Loucy (cell line): Measurements from ENCODE around the gene PPP1R15B.

Experiments used
- H2AFZ ChIP-seq: fragments of 200-600 bp; sonication (generic); 2 replicates; pipeline ENCODE4 v1.6.0; 2016; ENCODE audit warnings: antibody characterized with exemption, mild to moderate bottlenecking, low read length, moderate library complexity
- H3F3A ChIP-seq: fragments of 200-600 bp; 2 replicates; pipeline ENCODE4 v1.6.0; 2016; ENCODE audit warnings: antibody characterized with exemption, low read depth, mild to moderate bottlenecking
- H3K27me3 ChIP-seq: fragments of 200-600 bp; sonication (generic); 2 replicates; pipeline ENCODE4 v1.6.1; 2014; ENCODE audit warnings: low read length, mild to moderate bottlenecking; ENCODE audit not compliant: insufficient read depth, poor library complexity, severe bottlenecking
- H3K36me3 ChIP-seq: fragments of 200-600 bp; sonication (generic); 2 replicates; pipeline ENCODE4 v1.6.1; 2016; ENCODE audit warnings: low read length; ENCODE audit not compliant: insufficient read depth
- H3K4me1 ChIP-seq: fragments of 200-600 bp; sonication (generic); 2 replicates; pipeline ENCODE4 v1.5.1; 2014; ENCODE audit warnings: low read length, mild to moderate bottlenecking; ENCODE audit not compliant: insufficient read depth, poor library complexity, severe bottlenecking
- H3K4me2 ChIP-seq: fragments of 200-600 bp; sonication (generic); 2 replicates; pipeline ENCODE4 v1.6.0; 2014; ENCODE audit warnings: antibody characterized with exemption, low read length, low read depth, mild to moderate bottlenecking; ENCODE audit not compliant: poor library complexity, severe bottlenecking
- H3K4me3 ChIP-seq: fragments of 200-600 bp; sonication (generic); 2 replicates; pipeline ENCODE4 v1.5.1; 2014; ENCODE audit warnings: low read length, mild to moderate bottlenecking, mixed read lengths; ENCODE audit not compliant: poor library complexity, severe bottlenecking
- H3K79me2 ChIP-seq: fragments of 200-600 bp; sonication (generic); 2 replicates; pipeline ENCODE4 v1.6.1; 2014; ENCODE audit warnings: low read length; ENCODE audit not compliant: insufficient read depth
- H3K9ac ChIP-seq: fragments of 200-600 bp; sonication (generic); 2 replicates; pipeline ENCODE4 v1.6.0; 2014; ENCODE audit warnings: mild to moderate bottlenecking, low read depth, low read length, moderate library complexity; ENCODE audit not compliant: poor library complexity, severe bottlenecking
- H3K9me2 ChIP-seq: fragments of 200-600 bp; sonication (generic); replicated peaks from 2 replicates; pipeline ENCODE4 v1.6.1; 2016; ENCODE audit warnings: low read depth, low read length, mixed read lengths
- H3K9me3 ChIP-seq: fragments of 200-600 bp; sonication (generic); 2 replicates; pipeline ENCODE4 v1.6.1; 2014; ENCODE audit warnings: mild to moderate bottlenecking, antibody characterized with exemption, low read length, low read depth; ENCODE audit not compliant: insufficient read depth
- H4K20me1 ChIP-seq: fragments of 200-600 bp; sonication (generic); 2 replicates; pipeline ENCODE4 v1.6.0; 2014; ENCODE audit warnings: antibody characterized with exemption, low read length, mild to moderate bottlenecking; ENCODE audit not compliant: insufficient read depth, poor library complexity, severe bottlenecking
- CTCF ChIP-seq: fragments of 200-600 bp; sonication (generic); conservative IDR thresholded peaks from 2 replicates; pipeline ENCODE4 v1.5.1; 2014; ENCODE audit warnings: mild to moderate bottlenecking, antibody characterized with exemption, low read length
- EZH2phosphoT487 ChIP-seq: fragments of 200-600 bp; IDR thresholded peaks from 2 replicates; pipeline ENCODE4 v1.6.1; 2018; ENCODE audit warnings: antibody characterized with exemption, mild to moderate bottlenecking, moderate library complexity, borderline replicate concordance

PPP1R15B gene

GRCh38 chr1:204429746-204430145, 18.1 kb upstream of the PPP1R15B start:
- H3K9ac ChIP-seq: no peak overlapping the region
- no peaks in the 10 kb centered on the region for H3K9me2 ChIP-seq
- H3K36me3 ChIP-seq: peaks cover 85% of the 10 kb centered on the region; the same call in 1 of the 2 replicates
- no peaks in the 10 kb centered on the region for H3K27me3 ChIP-seq
- no peaks in the 10 kb centered on the region for H3K4me1 ChIP-seq
- no peaks in the 10 kb centered on the region for H3K9me3 ChIP-seq
- H3K4me2 ChIP-seq: no peak overlapping the region
- H3K4me3 ChIP-seq: no peak overlapping the region
- TF ChIP-seq CTCF (no peak), EZH2phosphoT487 (no peak)
- no peaks in the 10 kb centered on the region for H4K20me1 ChIP-seq
- H3F3A ChIP-seq: no peaks in the 10 kb centered on the region
- no peaks in the 10 kb centered on the region for H3K79me2 ChIP-seq
- no peak overlapping the region for H2AFZ ChIP-seq

GRCh38 chr1:204426971-204427701, 15.5 kb upstream of the PPP1R15B start:
- Histone ChIP-seq H3K4me3 (no peak overlapping the region), H3K9me3 (no peaks in the 10 kb centered on the region), H2AFZ (no peak overlapping the region)

GRCh38 chr1:204426474-204426873, 14.9 kb upstream of the PPP1R15B start:
- no peaks in the 10 kb centered on the region for H4K20me1 ChIP-seq
- no peaks in the 10 kb centered on the region for H3K9me3 ChIP-seq

More at GRCh38 chr1:204426971-204427701, 15.5 kb upstream of the PPP1R15B start:
- Histone ChIP-seq H3K36me3 (peaks cover 67% of the 10 kb centered on the region; the same call in 1 of the 2 replicates), H3F3A (no peaks in the 10 kb centered on the region), H4K20me1 (no peaks in the 10 kb centered on the region), H3K4me2 (no peak overlapping the region), H3K4me1 (no peaks in the 10 kb centered on the region), H3K79me2 (no peaks in the 10 kb centered on the region), H3K9me2 (no peaks in the 10 kb centered on the region), H3K27me3 (no peaks in the 10 kb centered on the region), H3K9ac (no peak overlapping the region)
- TF ChIP-seq EZH2phosphoT487 (no peak), CTCF (no peak)

More at GRCh38 chr1:204426474-204426873, 14.9 kb upstream of the PPP1R15B start:
- no peak overlapping the region for H2AFZ ChIP-seq
- H3K36me3 ChIP-seq: peaks cover 63% of the 10 kb centered on the region; the same call in 1 of the 2 replicates
- H3K4me2 ChIP-seq: no peak overlapping the region
- no peak for TF ChIP-seq CTCF
- no peak for TF ChIP-seq EZH2phosphoT487
- no peaks in the 10 kb centered on the region for H3K79me2 ChIP-seq
- H3K9ac ChIP-seq: no peak overlapping the region
- no peaks in the 10 kb centered on the region for H3K27me3 ChIP-seq
- no peak overlapping the region for H3K4me3 ChIP-seq
- no peaks in the 10 kb centered on the region for H3F3A ChIP-seq
- no peaks in the 10 kb centered on the region for H3K4me1 ChIP-seq
- H3K9me2 ChIP-seq: no peaks in the 10 kb centered on the region
